ENCODE measurements around the gene AKT1.

- TF ChIP-seq CTCF (IDR thresholded peaks at IDR 0.05) = no peak
- no peak for TF ChIP-seq POLR2AphosphoS5 (IDR thresholded peaks at IDR 0.05)
- TF ChIP-seq EP300 (IDR thresholded peaks at IDR 0.05) = no peak
Measured at GRCh38 chr14:104810316-104810715, 14.8 kb upstream of the AKT1 start.

All from gastroesophageal sphincter (tissue), 3 donors.